Measurements from ENCODE around the gene AIP.
A peak's percentile ranks its signal among the peaks of the same experiment; 100 is the strongest.

Gene AIP

GRCh38 chr11:67482827-67483798, at the start of gene AIP:
Gene AIP, plus strand, starts transcription at chr11:67483026. Its CDS starts 133 bp downstream, at chr11:67483159.
- peak; percentile 96 for DNase-seq

DNA sequence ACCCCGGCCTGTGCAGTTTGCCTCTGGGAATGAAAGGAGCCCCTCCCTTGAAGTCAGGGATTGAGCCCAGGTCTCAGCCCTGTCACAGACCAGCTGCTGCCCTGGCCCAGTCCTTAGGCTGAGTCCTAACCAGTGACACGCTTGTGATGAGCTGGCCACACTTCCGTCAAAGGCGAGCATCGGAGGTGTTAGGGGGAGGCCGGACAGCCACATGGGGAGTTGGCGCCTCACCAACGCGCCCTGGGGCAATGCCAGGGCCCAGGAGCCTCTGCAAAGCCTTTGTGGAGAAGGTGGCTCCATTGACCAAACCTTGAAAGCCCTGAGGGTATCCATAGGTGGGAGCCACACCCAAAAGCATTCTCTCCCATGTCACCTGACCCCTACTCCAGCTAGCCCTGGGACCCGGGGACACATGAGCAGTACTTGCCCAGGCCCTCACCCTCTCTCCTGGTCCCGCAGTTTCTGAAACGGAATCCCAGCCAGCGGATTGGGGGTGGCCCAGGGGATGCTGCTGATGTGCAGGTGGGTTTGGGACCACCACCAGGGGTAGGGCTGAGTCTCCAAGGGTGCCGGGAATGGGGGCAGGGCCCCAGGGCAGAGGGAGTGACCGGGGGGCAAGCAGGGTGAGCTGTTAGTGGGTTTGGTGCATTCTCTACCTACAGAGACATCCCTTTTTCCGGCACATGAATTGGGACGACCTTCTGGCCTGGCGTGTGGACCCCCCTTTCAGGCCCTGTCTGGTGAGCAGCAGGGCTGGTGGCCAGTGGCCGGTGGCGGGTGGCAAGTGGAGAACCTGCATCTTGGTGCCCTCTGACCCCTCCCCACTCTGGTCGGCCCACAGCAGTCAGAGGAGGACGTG, 49.1 kb upstream of the AIP start:
- no peak for DNase-seq

DNA sequence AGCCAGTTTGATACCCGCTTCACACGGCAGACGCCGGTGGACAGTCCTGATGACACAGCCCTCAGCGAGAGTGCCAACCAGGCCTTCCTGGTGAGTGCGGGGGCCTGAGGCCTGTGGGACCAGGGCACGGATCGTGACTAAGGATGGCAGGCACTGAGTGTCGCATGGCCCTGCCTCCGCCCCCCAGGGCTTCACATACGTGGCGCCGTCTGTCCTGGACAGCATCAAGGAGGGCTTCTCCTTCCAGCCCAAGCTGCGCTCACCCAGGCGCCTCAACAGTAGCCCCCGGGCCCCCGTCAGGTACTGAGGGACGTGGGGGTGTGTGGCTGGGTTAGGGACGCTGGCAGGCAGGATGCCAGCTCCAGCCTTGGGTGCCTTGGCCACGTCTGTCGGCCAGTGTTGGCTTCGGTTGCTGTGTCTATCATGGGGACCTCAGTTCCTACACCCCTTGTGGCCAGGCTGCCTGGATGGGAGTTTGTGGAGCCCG, 48.4 kb upstream of the AIP start:
- DNase-seq, result no peak

- no peak for DNase-seq
Observed at GRCh38 chr11:67435031-67435726, 47.6 kb upstream of the AIP start.

- no peak for DNase-seq
Observed at GRCh38 chr11:67435727-67436458, 46.9 kb upstream of the AIP start.

DNA sequence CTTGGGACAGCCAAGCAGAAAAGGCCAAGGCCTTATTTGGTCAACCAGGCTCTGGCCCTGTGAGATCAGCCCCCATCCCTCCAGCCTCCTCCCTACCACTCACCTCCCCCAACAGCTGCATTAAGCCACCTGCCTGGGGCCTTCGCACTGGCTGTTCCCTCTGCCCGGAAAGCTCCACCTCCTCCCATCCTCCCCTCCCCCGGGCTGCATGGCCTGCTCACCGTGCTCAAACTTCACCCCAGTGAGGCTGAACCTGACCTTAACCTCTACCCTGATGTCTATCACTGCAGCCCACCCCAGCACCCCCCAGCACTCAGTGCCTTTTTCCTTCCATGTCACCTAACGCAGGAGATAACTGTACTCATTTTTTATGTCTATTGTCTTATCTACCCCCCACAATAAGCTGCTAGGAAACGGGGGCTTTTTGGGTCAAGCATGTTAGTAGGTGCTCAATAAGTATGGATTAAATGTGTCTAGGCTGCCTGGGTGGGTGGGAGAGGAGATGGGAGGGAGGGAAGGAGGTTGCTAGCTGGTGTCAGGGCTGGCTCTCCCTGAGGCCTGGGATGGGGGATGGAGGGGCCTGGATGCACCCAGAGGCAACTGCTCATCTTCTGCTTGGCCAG, 46.3 kb upstream of the AIP start:
- no peak for DNase-seq

- no peak for DNase-seq
Observed at GRCh38 chr11:67437082-67437808, 45.6 kb upstream of the AIP start, which contains the start of gene PTPRCAP. Gene PTPRCAP, minus strand, starts transcription at chr11:67437682. Its CDS starts 63 bp downstream, at chr11:67437619.

GRCh38 chr11:67437809-67438157, 45.0 kb upstream of the AIP start:
- no peak for DNase-seq

DNA sequence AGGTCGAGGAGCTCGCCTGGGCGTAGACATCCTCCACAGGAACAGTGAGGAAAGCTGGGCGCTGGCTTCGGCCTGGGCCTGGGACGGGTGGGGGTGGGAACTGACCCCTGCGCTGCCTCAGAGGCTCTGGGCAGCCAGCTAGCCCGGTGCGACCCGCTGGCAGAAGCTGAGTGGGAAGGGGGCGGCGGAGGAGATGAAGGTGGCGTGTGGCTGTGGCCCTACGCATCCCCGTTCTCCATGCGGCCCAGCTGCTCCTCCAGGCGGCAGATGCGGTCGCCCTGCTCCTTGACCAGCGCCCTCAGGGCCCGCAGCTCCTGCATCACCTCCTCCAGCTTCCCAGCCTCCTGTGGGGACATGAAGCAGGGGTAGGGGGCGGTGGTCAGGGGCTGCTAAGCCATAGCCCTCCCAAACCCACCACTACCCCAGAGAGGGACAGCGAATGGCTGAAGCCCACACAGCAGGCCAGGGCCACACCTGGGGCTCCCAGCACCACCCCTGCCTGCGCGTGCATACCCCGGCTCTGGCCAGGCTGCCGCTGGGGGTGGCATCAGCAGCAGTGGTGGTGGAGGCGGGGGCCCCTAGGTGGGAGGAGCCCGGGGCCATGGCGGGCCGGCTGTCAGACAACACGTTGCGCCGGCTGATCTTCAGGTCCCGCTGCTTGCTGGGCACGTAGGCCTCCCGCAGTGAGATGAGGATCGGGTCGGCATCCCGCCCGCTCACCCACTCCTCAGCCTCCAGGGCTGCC, 44.5 kb upstream of the AIP start:
- DNase-seq, result no peak

DNA sequence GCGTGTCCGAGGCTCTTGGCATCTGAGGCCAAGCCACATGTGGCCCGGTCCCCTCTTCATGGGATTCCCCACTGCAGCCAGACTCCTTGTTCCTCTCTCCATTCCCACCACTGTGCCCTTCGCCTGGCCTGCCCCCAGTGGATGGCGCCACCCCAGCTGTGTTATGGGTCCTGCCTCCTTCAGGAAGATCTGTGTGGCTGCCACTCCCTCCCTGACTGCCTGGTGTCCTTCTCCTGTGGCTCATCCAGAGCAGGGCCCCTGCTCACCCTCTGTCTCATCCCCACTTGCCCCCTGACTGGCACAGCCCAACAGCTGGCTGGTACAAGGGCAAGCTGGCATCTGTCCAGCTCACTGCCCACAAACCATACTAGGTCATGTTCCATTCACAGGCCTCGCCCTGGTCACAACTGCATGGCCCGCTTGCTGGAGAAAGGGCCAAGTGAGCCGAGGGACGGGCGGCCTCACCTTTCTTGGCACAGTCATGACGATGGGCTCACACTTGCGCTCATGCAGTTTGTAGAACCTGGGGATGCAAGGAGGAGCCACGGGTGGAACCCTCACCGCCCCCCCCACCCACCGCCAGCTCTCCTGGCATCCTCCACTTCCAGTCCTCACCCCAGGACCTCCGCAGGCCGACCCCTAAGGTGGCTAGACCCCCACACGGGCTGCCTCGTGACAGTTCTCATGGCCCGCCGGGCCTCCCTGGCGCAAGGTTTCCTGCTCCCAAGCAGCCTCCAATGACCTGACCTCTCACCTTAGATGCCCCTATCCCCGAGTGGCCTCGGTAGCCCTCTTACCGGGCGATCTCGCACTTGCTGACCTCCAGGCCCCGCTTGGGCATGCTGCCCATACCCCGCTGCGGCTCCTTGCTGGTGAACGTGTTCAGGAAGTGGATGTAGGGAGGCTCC, 43.3 kb upstream of the AIP start:
- DNase-seq, result no peak

- no peak for DNase-seq
Observed at GRCh38 chr11:67440229-67441097, 42.4 kb upstream of the AIP start.

- no peak for DNase-seq
Observed at GRCh38 chr11:67441098-67441563, 41.7 kb upstream of the AIP start.

GRCh38 chr11:67441731-67442351, 41.0 kb upstream of the AIP start:
- DNase-seq, result no peak

DNA sequence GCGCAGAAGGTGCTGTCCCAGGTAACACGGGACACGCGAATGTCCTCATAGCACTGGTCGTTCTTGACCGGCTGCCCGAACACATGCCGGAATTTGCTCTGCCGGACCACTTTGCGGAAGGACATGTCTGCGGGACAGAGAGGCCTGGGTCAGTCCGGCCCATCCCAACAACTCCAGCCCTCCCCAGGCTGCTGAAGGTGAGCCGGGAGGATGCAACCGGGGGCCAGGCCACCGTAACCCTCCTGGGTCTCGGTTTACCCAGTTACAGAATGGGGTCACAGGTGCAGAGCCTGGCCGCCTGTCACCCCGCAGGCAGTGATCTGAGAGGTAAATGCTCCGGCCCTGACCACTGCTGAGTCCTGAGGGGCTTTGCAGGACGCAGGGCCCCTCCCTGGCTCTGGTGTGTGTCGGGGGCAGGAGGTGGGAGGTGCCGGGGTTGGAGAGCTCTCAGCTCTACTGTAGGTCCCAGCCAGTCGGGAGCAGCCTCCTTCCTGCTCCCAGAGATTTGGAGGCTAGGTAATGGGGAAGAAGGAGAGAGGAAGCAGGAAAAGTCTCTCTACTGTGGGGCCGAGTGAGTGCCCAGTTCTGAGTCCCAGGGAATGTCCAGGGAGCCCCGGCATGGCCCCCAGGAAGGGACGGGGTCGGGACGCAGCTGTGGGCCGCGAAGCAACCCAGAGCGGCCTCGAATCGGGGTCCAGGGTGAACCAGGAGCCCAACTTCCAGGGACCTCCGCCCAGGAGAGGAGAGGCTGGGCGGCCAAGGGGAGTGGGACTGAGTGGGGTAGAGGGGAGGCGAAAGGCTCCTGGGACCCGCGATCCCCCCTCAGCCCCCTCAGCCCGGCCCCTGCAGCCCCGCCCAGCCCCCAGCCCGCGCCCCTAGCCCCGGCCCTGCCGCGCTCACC, 40.1 kb upstream of the AIP start:
- no peak for DNase-seq

- no peak for DNase-seq
Observed at GRCh38 chr11:67445515-67445914, 37.3 kb upstream of the AIP start.

GRCh38 chr11:67448220-67448609, 34.6 kb upstream of the AIP start:
- no peak for DNase-seq
